RWPE1 (cell line): ENCODE results near the gene FASN.

ENCODE experiments used
- CTCF ChIA-PET: fragments of 350-600 bp; sonication (Branson Sonifier 250); formaldehyde crosslinking; extraction: SDS; loops from one replicate; lab custom pipeline; 2021; lab: Yijun Ruan, JAX
- POLR2A ChIA-PET: fragments of 400-600 bp; formaldehyde crosslinking; extraction: SDS; loops from one replicate; lab custom pipeline; 2020; ENCODE audit warnings: antibody characterized with exemption; ENCODE audit not compliant: low non-redundant PET; lab: Yijun Ruan, JAX
- DNase-seq: peaks from one replicate; pipeline ENCODE4 v3.0.0; 2012; ENCODE audit warnings: low spot score
- H3K27ac ChIP-seq: fragments of 450-650 bp; 2 replicates; pipeline ENCODE4 v1.5.1; 2017
- CTCF ChIP-seq: fragments of 450-650 bp; conservative IDR thresholded peaks from 2 replicates; pipeline ENCODE4 v1.5.1; 2017; ENCODE audit warnings: low read depth, mild to moderate bottlenecking

The FASN gene

GRCh38 chr17:82078433-82078832, 19.6 kb downstream of the FASN start:
- ChIA-PET POLR2A (no interaction called here), CTCF (interaction anchor here (0.6 to 0.7 kb wide), 2 partner anchors 26 to 132 kb away, joined by 3 to 4 read pairs; partner anchors contain the start of gene MYADML2)
- no peak for DNase-seq
- peak overlapping the region; percentile 67 for H3K27ac ChIP-seq
- TF ChIP-seq CTCF: no peak

GRCh38 chr17:82077617-82078358, 20.2 kb downstream of the FASN start:
- peak overlapping the region; percentile 67 for H3K27ac ChIP-seq
- no peak for TF ChIP-seq CTCF
- DNase-seq: no peak
- ChIA-PET CTCF (interaction anchor here (0.6 kb wide), 1 partner anchor 26 kb away, joined by 3 read pairs; no protein-coding TSS in a partner anchor), POLR2A (no interaction called here)

GRCh38 chr17:82076785-82077591, 21.0 kb downstream of the FASN start:
- CTCF ChIA-PET: interaction anchor here (0.5 to 1.1 kb wide), 4 partner anchors 14 to 375 kb away, joined by 3 to 5 read pairs (median 3); no protein-coding TSS in a partner anchor

GRCh38 chr17:82076018-82076784, 21.8 kb downstream of the FASN start:
- CTCF ChIA-PET: interaction anchor here (0.5 to 1.1 kb wide), 4 partner anchors 13 to 374 kb away, joined by 3 to 5 read pairs (median 3); no protein-coding TSS in a partner anchor
- H3K27ac ChIP-seq: peak overlapping the region; percentile 67
- no peak for TF ChIP-seq CTCF
- DNase-seq: no peak
- POLR2A ChIA-PET: interaction anchor here (0.6 to 1.0 kb wide), 2 partner anchors 9 to 14 kb away, joined by 3 to 5 read pairs; no protein-coding TSS in a partner anchor

More at GRCh38 chr17:82076785-82077591, 21.0 kb downstream of the FASN start:
- H3K27ac ChIP-seq: peak overlapping the region; percentile 67
- no peak for DNase-seq
- POLR2A ChIA-PET: no interaction called here
- no peak for TF ChIP-seq CTCF

GRCh38 chr17:82073446-82073845, 24.6 kb downstream of the FASN start:
- ChIA-PET CTCF (interaction anchor here (0.7 kb wide), 1 partner anchor 22 kb away, joined by 3 read pairs; no protein-coding TSS in a partner anchor), POLR2A (no interaction called here)

More at GRCh38 chr17:82073446-82073845, 24.6 kb downstream of the FASN start:
- no peak for DNase-seq
- H3K27ac ChIP-seq: no peak overlapping the region
- no peak for TF ChIP-seq CTCF
